Endodermal cell (in vitro differentiated cells): ENCODE data around the gene LPAR3. TPM values are rescaled to one million over a fixed set of nuclear protein-coding genes. Genes with fewer than 3 reads are reported as not detected.
"Not testable (repeated sequence)": the region's sequence is repeated elsewhere in the genome, so short reads cannot be mapped to it uniquely, and the experiment has no call there.

ENCODE experiments used
- DNase-seq: peaks from one replicate; pipeline ENCODE4 v3.0.0-alpha.2; 2017
- H3K27ac ChIP-seq: 2 replicates; pipeline ENCODE4 v1.5.1; 2013; ENCODE audit warnings: mild to moderate bottlenecking, low read depth, low read length, moderate library complexity
- H3K27me3 ChIP-seq: 2 replicates; pipeline ENCODE4 v1.6.1; 2013; ENCODE audit warnings: mild to moderate bottlenecking, low read length, moderate library complexity; ENCODE audit not compliant: insufficient read depth, control insufficient read depth, poor library complexity, severe bottlenecking
- H3K36me3 ChIP-seq: 2 replicates; pipeline ENCODE4 v1.7.0; 2013; ENCODE audit warnings: mild to moderate bottlenecking, low read length, moderate library complexity; ENCODE audit not compliant: control insufficient read depth, insufficient read depth
- H3K4me1 ChIP-seq: one replicate; pipeline ENCODE4 v1.7.0; 2013; ENCODE audit warnings: low read length; ENCODE audit not compliant: control insufficient read depth, insufficient read depth
- H3K4me3 ChIP-seq: 2 replicates; pipeline ENCODE4 v1.5.1; 2013; ENCODE audit warnings: mild to moderate bottlenecking, low read length, moderate library complexity
- H3K9ac ChIP-seq: 2 replicates; pipeline ENCODE4 v1.6.1; 2013; ENCODE audit warnings: mild to moderate bottlenecking, low read length, moderate library complexity; ENCODE audit not compliant: poor library complexity, severe bottlenecking; ENCODE audit errors: extremely low read depth
- H3K9me3 ChIP-seq: 2 replicates; pipeline ENCODE4 v1.6.1; 2013; ENCODE audit warnings: mild to moderate bottlenecking, low read length, moderate library complexity; ENCODE audit not compliant: control insufficient read depth
- H3K27ac Mint-ChIP-seq: 2 replicates; pipeline ENCODE4 v1.8.0; 2020; ENCODE audit warnings: mixed read lengths
- H3K27me3 Mint-ChIP-seq: 2 replicates; pipeline ENCODE4 v1.8.0; 2021; ENCODE audit warnings: mild to moderate bottlenecking, mixed read lengths; ENCODE audit not compliant: insufficient read depth
- H3K36me3 Mint-ChIP-seq: 2 replicates; pipeline ENCODE4 v1.8.0; 2020; ENCODE audit warnings: low read depth, mixed read lengths
- H3K4me1 Mint-ChIP-seq: 2 replicates; pipeline ENCODE4 v1.8.0; 2020; ENCODE audit warnings: mixed read lengths
- H3K4me3 Mint-ChIP-seq: 2 replicates; pipeline ENCODE4 v1.8.0; 2020; ENCODE audit warnings: mild to moderate bottlenecking, moderate library complexity, mixed read lengths
- H3K9me3 Mint-ChIP-seq: 2 replicates; pipeline ENCODE4 v1.8.0; 2020; ENCODE audit warnings: mild to moderate bottlenecking, mixed read lengths
- CTCF ChIP-seq: fragments of 200-600 bp; sonication (generic); conservative IDR thresholded peaks from 2 replicates; pipeline ENCODE4 v1.5.0; 2021; ENCODE audit warnings: antibody characterized with exemption, mild to moderate bottlenecking
- WGBS, 2 experiments: methylation state at CpG; one replicate each; pipeline versions ENCODE4 v1.1.5 to v1.1.7; 2013; ENCODE audit warnings: missing lambda C conversion rate in 2 of 2, mixed read lengths in 1 of 2; ENCODE audit not compliant: insufficient coverage in 1 of 2, insufficient read length in 1 of 2; 5-methylcytosine and 5-hydroxymethylcytosine counted together
- total RNA-seq, 2 donors: library from RNA; stranded (reverse); fragmentation: NEBNext Ultra II Directional in 1 of 2; extraction: Animal tissue kit (Norgen Biotek cat#: 25700) in 1 of 2; gene quantifications; 2 replicates in 1 of 2; 3 replicates in 1 of 2; pipeline ENCODE4 v1.2.1, GENCODE V29; 2021

Gene LPAR3
- total RNA-seq, 2 donors from 2014 or later = 0.89 to 3.7 TPM

DNA sequence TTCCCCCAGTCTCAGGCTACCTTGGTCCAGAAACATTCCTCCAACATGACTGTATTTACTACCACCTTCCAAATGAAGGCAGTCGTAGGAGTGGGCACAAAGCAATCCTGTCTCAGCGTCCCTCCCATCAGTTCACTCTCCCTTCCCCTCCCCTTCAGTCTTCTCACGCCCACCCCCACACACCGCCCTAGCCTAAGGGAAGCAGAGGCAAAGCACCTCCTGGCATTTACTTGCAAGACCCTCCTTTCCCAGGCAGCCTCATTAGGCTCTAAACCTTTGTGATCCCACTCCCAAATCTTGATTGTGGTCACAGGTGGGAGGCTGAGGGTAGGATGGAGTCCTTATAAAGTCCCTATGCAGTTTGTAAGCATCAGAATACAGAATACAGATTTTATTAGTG, 23.9 kb upstream of the LPAR3 start:
- no peak for DNase-seq
- no peaks in the 10 kb centered on the region for H3K9me3 Mint-ChIP-seq
- 67 to 72% methylated on average over 1 to 4 of the region's 4 CpGs for WGBS, 2 experiments

DNA sequence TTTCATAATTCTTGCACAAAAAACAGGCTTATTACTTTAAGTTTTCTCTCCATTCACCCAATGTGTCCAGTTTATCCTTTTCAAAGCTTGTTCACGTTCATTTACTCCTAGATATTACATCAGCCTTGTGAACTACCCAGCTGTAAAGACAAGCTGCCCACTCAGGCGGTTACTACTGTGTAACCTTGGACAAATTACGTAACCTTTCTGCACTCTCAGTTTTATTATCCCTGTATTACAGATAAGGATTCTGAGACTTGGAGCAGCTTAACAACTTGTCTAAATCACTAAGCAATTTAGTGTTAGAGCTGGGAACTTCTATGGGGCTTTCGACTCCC, 20.5 kb upstream of the LPAR3 start:
- H3K9ac ChIP-seq = no peak overlapping the region
- no peaks in the 10 kb centered on the region for H3K36me3 ChIP-seq
- H3K4me1 Mint-ChIP-seq = no peaks in the 10 kb centered on the region
- no peaks in the 10 kb centered on the region for H3K4me1 ChIP-seq
- H3K27ac Mint-ChIP-seq = no peak overlapping the region
- no peak overlapping the region for H3K4me3 Mint-ChIP-seq
- 86 to 88% methylated on average over 1 to 4 of the region's 4 CpGs for WGBS, 2 experiments
- H3K36me3 Mint-ChIP-seq = no peaks in the 10 kb centered on the region
- TF ChIP-seq CTCF = no peak
- no peaks in the 10 kb centered on the region for H3K9me3 ChIP-seq
- no peak overlapping the region for H3K27ac ChIP-seq
- no peak for DNase-seq
- H3K27me3 ChIP-seq = peaks cover 4% of the 10 kb centered on the region
- no peak overlapping the region for H3K4me3 ChIP-seq
- H3K27me3 Mint-ChIP-seq = no peaks in the 10 kb centered on the region
- H3K9me3 Mint-ChIP-seq = no peaks in the 10 kb centered on the region

More for the DNA sequence above, 23.9 kb upstream of the LPAR3 start:
- no peak overlapping the region for H3K27ac ChIP-seq
- H3K4me3 ChIP-seq = no peak overlapping the region
- no peaks in the 10 kb centered on the region for H3K27me3 Mint-ChIP-seq
- TF ChIP-seq CTCF = no peak
- no peaks in the 10 kb centered on the region for H3K4me1 ChIP-seq
- no peak overlapping the region for H3K4me3 Mint-ChIP-seq
- peaks cover 4% of the 10 kb centered on the region for H3K27me3 ChIP-seq
- no peak overlapping the region for H3K27ac Mint-ChIP-seq
- peaks cover 2% of the 10 kb centered on the region for H3K4me1 Mint-ChIP-seq
- H3K9ac ChIP-seq = no peak overlapping the region
- H3K36me3 ChIP-seq = no peaks in the 10 kb centered on the region
- no peaks in the 10 kb centered on the region for H3K36me3 Mint-ChIP-seq
- no peaks in the 10 kb centered on the region for H3K9me3 ChIP-seq

DNA sequence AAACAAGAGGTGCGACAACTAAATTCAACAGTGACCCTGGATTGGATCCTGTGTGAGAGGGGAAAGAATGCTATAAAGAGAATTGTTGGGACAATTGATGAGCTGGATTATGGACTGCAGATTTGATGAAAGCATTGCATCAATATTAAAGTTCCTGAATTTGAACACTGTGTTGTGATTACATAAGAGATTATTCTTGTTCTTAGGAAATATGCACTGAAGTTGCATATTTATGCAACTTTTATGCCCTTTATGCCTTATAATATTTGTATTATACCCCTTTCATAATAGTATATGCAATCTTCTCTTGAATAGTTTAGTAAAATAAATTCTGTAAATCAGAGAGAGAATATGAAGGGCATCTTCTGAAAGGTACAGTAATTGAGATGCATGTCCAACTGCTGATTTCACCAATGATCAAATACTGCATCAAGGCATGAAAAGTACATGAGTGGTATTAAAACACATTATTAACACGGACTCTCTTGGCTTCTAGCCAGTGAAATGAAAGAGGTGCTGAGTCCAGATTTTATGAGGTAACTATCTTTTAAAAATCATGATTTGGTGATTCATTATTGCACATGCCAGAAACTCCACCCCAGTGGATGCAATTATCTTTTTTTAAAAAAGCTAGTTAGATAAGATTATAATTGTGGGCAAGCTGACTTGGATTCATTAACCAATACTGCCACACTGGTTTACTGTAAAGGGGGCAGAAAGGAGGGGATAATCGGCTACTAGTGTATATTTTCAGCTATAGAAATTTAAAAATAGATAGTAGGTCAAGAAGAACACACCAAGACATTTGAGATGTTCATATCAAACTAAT, 19.9 kb upstream of the LPAR3 start:
- Histone ChIP-seq H3K4me3 (no peak overlapping the region), H3K27me3 (peaks cover 4% of the 10 kb centered on the region), H3K9ac (no peak overlapping the region), H3K4me1 (no peaks in the 10 kb centered on the region), H3K9me3 (no peaks in the 10 kb centered on the region), H3K27ac (no peak overlapping the region), H3K36me3 (no peaks in the 10 kb centered on the region)
- 97 to 98% methylated on average over 2 to 3 of the region's 3 CpGs for whole genome bisulfite sequencing, 2 experiments
- TF ChIP-seq CTCF = no peak
- Mint-ChIP-seq H3K27me3 (no peaks in the 10 kb centered on the region), H3K4me3 (no peak overlapping the region), H3K36me3 (no peaks in the 10 kb centered on the region), H3K4me1 (no peaks in the 10 kb centered on the region), H3K9me3 (no peaks in the 10 kb centered on the region), H3K27ac (no peak overlapping the region)
- no peak for DNase-seq

DNA sequence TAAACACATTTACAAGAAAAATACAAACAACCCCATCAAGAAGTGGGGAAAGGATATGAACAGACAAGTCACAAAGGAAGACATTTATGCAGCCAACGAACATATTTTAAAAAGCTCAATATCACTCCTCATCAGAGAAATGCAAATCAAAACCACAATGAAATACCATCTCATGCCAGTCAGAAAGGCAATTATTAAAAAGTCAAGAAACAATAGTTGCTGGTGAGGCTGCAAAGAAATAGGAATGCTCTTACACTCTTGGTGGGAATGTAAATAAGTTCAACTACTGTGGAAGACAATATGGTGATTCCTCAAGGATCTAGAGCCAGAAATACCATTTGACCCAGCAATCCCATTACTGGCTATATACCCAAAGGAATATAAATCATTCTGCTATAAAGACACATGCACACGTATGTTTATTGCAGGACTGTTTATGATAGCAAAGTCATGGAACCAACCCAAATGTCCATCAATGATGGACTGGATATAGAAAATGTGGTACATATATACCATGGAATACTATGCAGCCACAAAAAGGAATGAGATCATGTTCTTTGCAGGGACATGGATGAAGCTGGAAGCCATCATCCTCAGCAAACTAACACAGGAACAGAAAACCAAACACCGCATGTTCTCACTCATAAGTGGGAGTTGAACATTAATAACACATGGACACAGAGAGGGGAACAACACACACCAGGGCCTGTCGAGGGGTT, 15.9 kb upstream of the LPAR3 start:
- H3K27me3 ChIP-seq, H3K4me1 Mint-ChIP-seq, H3K36me3 Mint-ChIP-seq, H3K9me3 ChIP-seq, H3K36me3 ChIP-seq, H3K9me3 Mint-ChIP-seq, H3K27ac ChIP-seq, H3K4me3 Mint-ChIP-seq, DNase-seq, H3K4me1 ChIP-seq, H3K27me3 Mint-ChIP-seq, H3K4me3 ChIP-seq, H3K9ac ChIP-seq, H3K27ac Mint-ChIP-seq: not testable (repeated sequence)
- WGBS, 2 experiments = 91 to 100% methylated on average over 2 to 4 of the region's 4 CpGs
